ENCODE measurements around the gene FGF3. TPM values are rescaled to one million over a fixed set of nuclear protein-coding genes. Genes with fewer than 3 reads are reported as not detected.

Gene FGF3
- total RNA-seq, 1 experiment from 2014 or later = not detected

- no peak for ATAC-seq
- no peaks in the 10 kb centered on the region for H3K9me3 ChIP-seq (ENCODE audit: low read length)
- H3K9me2 ChIP-seq (replicated peaks; ENCODE audit: low read length) = no peaks in the 10 kb centered on the region
- no peak for DNase-seq
- no peak overlapping the region for H3K27ac ChIP-seq (ENCODE audit: low read length)
- H3K79me2 ChIP-seq (ENCODE audit: low read length) = no peaks in the 10 kb centered on the region
- H3K4me1 ChIP-seq (ENCODE audit: insufficient read depth, low read length) = peaks cover 12% of the 10 kb centered on the region; the same call in 1 of the 2 replicates
- H3K9ac ChIP-seq (ENCODE audit: low read length) = no peak overlapping the region
- no TSS peak for BruUV-seq (replicated peaks)
- H3K4me2 ChIP-seq (ENCODE audit: low read length) = no peak overlapping the region
- POLR2A ChIA-PET (ENCODE audit: unreplicated experiment) = no interaction called here
- TF ChIP-seq EZH2 (IDR thresholded peaks at IDR 0.05; ENCODE audit: low read length, unreplicated experiment) (no peak), EZH2phosphoT487 (IDR thresholded peaks at IDR 0.05; ENCODE audit: borderline replicate concordance, low read length) (no peak), CTCF (conservative IDR thresholded peaks at IDR 0.05; ENCODE audit: low read depth, low read length) (no peak)
- H2AFZ ChIP-seq (ENCODE audit: low read length) = no peak overlapping the region
- CTCF ChIA-PET = no interaction called here
- no peaks in the 10 kb centered on the region for H3K36me3 ChIP-seq (ENCODE audit: low read depth, low read length)
- H3F3A ChIP-seq (ENCODE audit: low read length, unreplicated experiment) = no peaks in the 10 kb centered on the region
- no peak overlapping the region for H3K4me3 ChIP-seq (ENCODE audit: low read length)
- no peaks in the 10 kb centered on the region for H4K20me1 ChIP-seq (ENCODE audit: low read length)
- intact Hi-C loops (cut with micrococcal nuclease) = no loop called here
- H3K27me3 ChIP-seq (ENCODE audit: low read length) = peaks cover 28% of the 10 kb centered on the region
These were observed 6.3 kb downstream of the FGF3 start for GRCh38 chr11:69812946-69813345.

DNA sequence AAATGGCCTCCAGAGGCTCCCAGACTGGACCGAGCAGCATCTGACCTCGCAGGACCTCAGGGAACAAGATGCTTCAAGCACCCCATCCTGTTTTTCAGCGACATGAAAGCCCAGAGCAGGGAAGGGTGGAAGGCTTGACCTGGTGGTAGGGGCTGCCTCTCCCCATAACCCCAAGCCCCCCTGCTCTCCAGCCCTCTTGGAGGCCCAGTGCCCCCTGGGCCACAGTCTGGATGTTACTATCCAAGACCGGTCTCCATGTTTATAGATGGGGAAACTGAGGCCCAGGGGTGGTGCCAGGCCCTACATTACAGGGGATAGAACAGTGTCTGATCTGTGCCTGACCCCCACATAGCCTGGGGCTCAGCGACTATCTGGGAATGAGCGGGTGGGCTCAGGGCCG, 7.0 kb downstream of the FGF3 start:
- Histone ChIP-seq H3K9me2 (replicated peaks; ENCODE audit: low read length) (no peaks in the 10 kb centered on the region), H3K27ac (ENCODE audit: low read length) (no peak overlapping the region), H3K9me3 (ENCODE audit: low read length) (no peaks in the 10 kb centered on the region), H3K4me1 (ENCODE audit: insufficient read depth, low read length) (peaks cover 5% of the 10 kb centered on the region; the same call in 1 of the 2 replicates), H3K36me3 (ENCODE audit: low read depth, low read length) (no peaks in the 10 kb centered on the region), H3K79me2 (ENCODE audit: low read length) (no peaks in the 10 kb centered on the region), H3K9ac (ENCODE audit: low read length) (no peak overlapping the region), H4K20me1 (ENCODE audit: low read length) (no peaks in the 10 kb centered on the region), H3K27me3 (ENCODE audit: low read length) (peaks cover 21% of the 10 kb centered on the region), H3K4me2 (ENCODE audit: low read length) (no peak overlapping the region), H2AFZ (ENCODE audit: low read length) (no peak overlapping the region), H3K4me3 (ENCODE audit: low read length) (no peak overlapping the region), H3F3A (ENCODE audit: low read length, unreplicated experiment) (no peaks in the 10 kb centered on the region)
- ChIA-PET CTCF (no interaction called here), POLR2A (ENCODE audit: unreplicated experiment) (no interaction called here)
- ATAC-seq (no peak), DNase-seq (no peak)
- intact Hi-C loops (cut with micrococcal nuclease) = no loop called here
- no TSS peak for BruUV-seq (replicated peaks)
- TF ChIP-seq CTCF (conservative IDR thresholded peaks at IDR 0.05; ENCODE audit: low read depth, low read length) = no peak
- no peak for TF ChIP-seq EZH2phosphoT487 (IDR thresholded peaks at IDR 0.05; ENCODE audit: borderline replicate concordance, low read length)
- TF ChIP-seq EZH2 (IDR thresholded peaks at IDR 0.05; ENCODE audit: low read length, unreplicated experiment) = no peak

- intact Hi-C loops (cut with micrococcal nuclease) = no loop called here
- BruUV-seq (replicated peaks) = no TSS peak
These were observed 7.8 kb downstream of the FGF3 start for GRCh38 chr11:69811431-69811830.

More at GRCh38 chr11:69811431-69811830, 7.8 kb downstream of the FGF3 start:
- Histone ChIP-seq H2AFZ (ENCODE audit: low read length) (no peak overlapping the region), H3K9ac (ENCODE audit: low read length) (no peak overlapping the region), H3F3A (ENCODE audit: low read length, unreplicated experiment) (no peaks in the 10 kb centered on the region), H3K4me2 (ENCODE audit: low read length) (no peak overlapping the region), H3K9me2 (replicated peaks; ENCODE audit: low read length) (no peaks in the 10 kb centered on the region), H4K20me1 (ENCODE audit: low read length) (no peaks in the 10 kb centered on the region), H3K4me3 (ENCODE audit: low read length) (no peak overlapping the region), H3K27me3 (ENCODE audit: low read length) (peaks cover 13% of the 10 kb centered on the region), H3K4me1 (ENCODE audit: insufficient read depth, low read length) (no peaks in the 10 kb centered on the region), H3K9me3 (ENCODE audit: low read length) (no peaks in the 10 kb centered on the region), H3K36me3 (ENCODE audit: low read depth, low read length) (no peaks in the 10 kb centered on the region), H3K79me2 (ENCODE audit: low read length) (no peaks in the 10 kb centered on the region), H3K27ac (ENCODE audit: low read length) (no peak overlapping the region)
- ATAC-seq (no peak), DNase-seq (no peak)
- POLR2A ChIA-PET (ENCODE audit: unreplicated experiment) = no interaction called here
- CTCF ChIA-PET = no interaction called here
- no peak for TF ChIP-seq EZH2 (IDR thresholded peaks at IDR 0.05; ENCODE audit: low read length, unreplicated experiment)
- no peak for TF ChIP-seq EZH2phosphoT487 (IDR thresholded peaks at IDR 0.05; ENCODE audit: borderline replicate concordance, low read length)
- TF ChIP-seq CTCF (conservative IDR thresholded peaks at IDR 0.05; ENCODE audit: low read depth, low read length) = no peak
